Left lung (tissue), 10 donors: ENCODE data around the gene SUGP1. TPM values are rescaled to one million over a fixed set of nuclear protein-coding genes. Genes with fewer than 3 reads are reported as not detected.

Experiments
- ATAC-seq: fragments of 200-7000 bp; cut with Tn5 transposase; one replicate; pipeline ENCODE4 v1.9.1; 2020; ENCODE audit warnings: moderate library complexity
- DNase-seq, 4 donors: peaks; one replicate each; pipeline ENCODE4 v3.0.0-alpha.2; 2013 to 2020
- H3K27ac ChIP-seq, 2 donors: fragments of 200-600 bp; sonication (generic) in 1 of 2; one replicate each; pipeline versions ENCODE4 v1.5.0 to v1.8.0; 2020 to 2021
- H3K27me3 ChIP-seq, 2 donors: fragments of 200-600 bp; sonication (generic) in 1 of 2; one replicate each; pipeline versions ENCODE4 v1.5.0 to v1.8.0; 2020 to 2021
- H3K36me3 ChIP-seq, 2 donors: fragments of 200-600 bp; sonication (generic) in 1 of 2; one replicate each; pipeline versions ENCODE4 v1.5.0 to v1.8.0; 2020 to 2021
- H3K4me1 ChIP-seq, 2 donors: fragments of 200-600 bp; one replicate each; pipeline ENCODE4 v1.8.0; 2021
- H3K4me3 ChIP-seq, 2 donors: fragments of 200-600 bp; sonication (generic) in 1 of 2; one replicate each; pipeline versions ENCODE4 v1.5.0 to v1.8.0; 2020 to 2021; ENCODE audit warnings: mild to moderate bottlenecking in 1 of 2
- H3K9me3 ChIP-seq, 2 donors: fragments of 200-600 bp; sonication (generic) in 1 of 2; one replicate each; pipeline versions ENCODE4 v1.5.0 to v1.8.0; 2020 to 2021
- CTCF ChIP-seq, 2 donors: fragments of 200-600 bp; sonication (generic) in 1 of 2; IDR thresholded peaks; one replicate each; pipeline versions ENCODE4 v1.5.0 to v1.8.0; 2021; ENCODE audit warnings: antibody characterized with exemption in 2 of 2
- intact Hi-C, 2 donors: fragments of 100-400 bp; cut with DNase I; formaldehyde crosslinking; loops; one replicate each; pipeline versions ENCODE4 v1.11.2 to v1.14.2; 2022
- polyA plus RNA-seq, 6 donors: library from polyadenylated mRNA; unstranded; fragments of 120-200 nt; gene quantifications; one replicate each; pipeline ENCODE4 v1.2.1, GENCODE V29; 2013; ENCODE audit not compliant: insufficient read length in 6 of 6
- total RNA-seq, 2 donors: library from RNA; stranded (reverse); fragmentation: NEBNext Ultra II Directional; extraction: Animal tissue kit (Norgen Biotek cat#: 25700); gene quantifications; one replicate each; pipeline ENCODE4 v1.2.1, GENCODE V29; 2021
- donor health status: DM: no; HTN: yes; CAD: no.
- donor health status: DM: no; HTN: no; CAD: no.

Gene SUGP1
- total and polyA plus RNA-seq, 8 donors = 35.6 to 52.4 (median 45.9) TPM

- no peak overlapping the region for H3K4me3 ChIP-seq
- H3K9me3 ChIP-seq = peaks cover 0 to 5% of the 10 kb centered on the region in 2 donors
- no peaks in the 10 kb centered on the region for H3K36me3 ChIP-seq
- DNase-seq = no peak
- ATAC-seq = no peak
- H3K27me3 ChIP-seq = peaks cover 32 to 87% of the 10 kb centered on the region in 2 donors
- intact Hi-C loops = no loop called here
- no peak overlapping the region for H3K27ac ChIP-seq
- TF ChIP-seq CTCF (IDR thresholded peaks at IDR 0.05) = no peak
- peaks cover 0 to 10% of the 10 kb centered on the region in 2 donors for H3K4me1 ChIP-seq
Measured at GRCh38 chr19:19260417-19261214, 59.7 kb downstream of the SUGP1 start.

- peaks cover 32 to 96% of the 10 kb centered on the region in 2 donors for H3K27me3 ChIP-seq
- H3K27ac ChIP-seq = no peak overlapping the region
- no peak for TF ChIP-seq CTCF (IDR thresholded peaks at IDR 0.05)
- intact Hi-C loops = no loop called here
- H3K4me3 ChIP-seq = no peak overlapping the region
- peaks cover 0 to 5% of the 10 kb centered on the region in 2 donors for H3K9me3 ChIP-seq
- no peak for DNase-seq
- ATAC-seq = no peak
- no peaks in the 10 kb centered on the region for H3K36me3 ChIP-seq
- peaks cover 0 to 10% of the 10 kb centered on the region in 2 donors for H3K4me1 ChIP-seq
Measured at GRCh38 chr19:19259741-19260140, 60.6 kb downstream of the SUGP1 start.

DNA sequence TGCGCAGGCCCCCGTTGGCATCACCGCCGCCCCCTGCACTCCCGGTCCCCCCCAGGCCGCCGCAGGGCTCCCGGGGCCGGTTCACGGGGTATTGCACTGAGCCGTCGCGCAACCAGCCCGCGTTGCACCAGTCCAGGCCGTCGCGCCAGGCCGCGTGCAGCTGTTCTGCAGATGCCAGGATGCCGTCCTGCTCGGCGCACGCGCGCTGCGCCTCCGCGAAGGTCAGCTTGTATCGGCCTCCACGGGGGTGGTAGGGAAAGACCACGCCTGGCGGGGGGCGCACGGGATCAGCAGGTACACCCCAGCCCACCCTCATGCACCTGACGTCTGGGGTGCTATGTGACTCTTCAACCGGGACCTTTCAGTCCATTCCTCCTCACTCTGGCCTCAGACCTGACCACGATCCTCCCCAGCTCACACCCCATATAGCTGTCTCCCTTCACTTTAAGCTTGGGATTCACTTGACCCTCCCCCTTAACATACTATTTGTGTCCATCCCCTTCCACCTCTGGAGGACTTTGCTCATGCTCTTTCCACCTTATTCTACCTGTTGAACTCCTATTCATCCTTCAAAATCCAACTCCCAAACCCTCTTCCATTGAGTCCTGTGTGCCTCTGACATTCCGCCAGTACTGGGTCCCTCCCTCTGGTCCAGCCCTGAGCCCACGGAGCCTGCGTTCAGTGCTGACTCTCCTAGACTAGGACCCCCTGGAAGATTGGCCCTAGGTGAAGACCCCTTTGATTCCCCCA lies 61.5 kb downstream of the SUGP1 start:
- peaks cover 0 to 10% of the 10 kb centered on the region in 2 donors for H3K4me1 ChIP-seq
- DNase-seq (no peak), ATAC-seq (no peak)
- intact Hi-C loops = no loop called here
- TF ChIP-seq CTCF (IDR thresholded peaks at IDR 0.05) = no peak
- peaks cover 0 to 5% of the 10 kb centered on the region in 2 donors for H3K9me3 ChIP-seq
- no peaks in the 10 kb centered on the region for H3K36me3 ChIP-seq
- H3K27ac ChIP-seq = no peak overlapping the region
- peaks cover 32 to 96% of the 10 kb centered on the region in 2 donors for H3K27me3 ChIP-seq
- no peak overlapping the region for H3K4me3 ChIP-seq

DNA sequence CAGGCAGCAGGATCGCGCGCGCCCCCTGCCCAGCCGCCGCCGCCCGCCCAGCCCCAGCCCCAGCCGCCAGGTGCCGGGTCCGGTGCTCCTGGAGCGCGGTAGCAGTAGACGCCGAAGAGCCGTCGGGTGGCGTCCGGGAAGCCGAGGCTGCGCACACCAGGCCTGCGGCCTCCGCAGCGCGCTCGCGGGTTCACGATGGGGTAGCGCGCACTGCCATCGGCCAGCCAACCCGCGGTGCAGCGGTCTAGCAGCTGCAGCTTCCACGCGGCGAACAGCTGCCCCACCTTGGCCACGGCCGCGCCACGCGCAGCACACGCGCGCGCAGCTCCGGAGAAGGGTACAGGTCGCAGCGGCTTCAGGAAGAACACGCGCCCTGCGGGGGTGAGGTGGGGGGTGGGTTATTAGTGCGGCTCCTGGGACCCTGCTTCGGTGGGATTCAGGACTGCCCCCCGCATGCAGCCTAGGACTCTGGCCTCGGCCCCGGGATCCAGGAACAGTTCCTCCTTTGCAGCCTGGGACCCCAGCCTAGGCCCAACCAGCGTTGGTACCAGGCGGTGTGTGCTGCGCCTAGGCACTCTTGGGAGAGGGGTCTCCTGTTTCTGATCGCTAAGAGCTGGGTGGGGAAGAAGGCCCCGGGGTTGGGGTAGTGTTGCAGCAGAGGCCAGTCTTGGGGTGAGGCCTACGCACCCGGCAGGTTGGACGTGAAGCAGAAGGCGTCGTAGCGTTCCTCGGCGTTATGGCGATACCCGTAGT lies 62.3 kb downstream of the SUGP1 start:
- Histone ChIP-seq H3K9me3 (peaks cover 0 to 5% of the 10 kb centered on the region in 2 donors), H3K27ac (no peak overlapping the region), H3K36me3 (no peaks in the 10 kb centered on the region), H3K4me3 (no peak overlapping the region), H3K4me1 (peaks cover 0 to 10% of the 10 kb centered on the region in 2 donors), H3K27me3 (peaks cover 29 to 94% of the 10 kb centered on the region in 2 donors)
- intact Hi-C loops = no loop called here
- no peak for DNase-seq
- TF ChIP-seq CTCF (IDR thresholded peaks at IDR 0.05) = no peak
- ATAC-seq = no peak
